AG09309 (cell line): Measurements from ENCODE around the gene PCP4.
A peak's percentile ranks its signal among the peaks of the same experiment; 100 is the strongest.

Source experiments
- DNase-seq: peaks from one replicate; pipeline ENCODE4 v3.0.0-alpha.2; 2010; ENCODE audit warnings: low read depth
- H3K4me3 ChIP-seq: 2 replicates; pipeline ENCODE4 v1.5.1; 2011; ENCODE audit warnings: mild to moderate bottlenecking, low read depth, low read length, moderate library complexity; ENCODE audit not compliant: control insufficient read depth
- CTCF ChIP-seq: IDR thresholded peaks from 2 replicates; pipeline ENCODE4 v1.5.1; 2011; ENCODE audit warnings: mild to moderate bottlenecking, low read depth, low read length, inconsistent platforms; ENCODE audit not compliant: insufficient read depth, control insufficient read depth; ENCODE audit errors: missing control alignments

PCP4 gene

DNA sequence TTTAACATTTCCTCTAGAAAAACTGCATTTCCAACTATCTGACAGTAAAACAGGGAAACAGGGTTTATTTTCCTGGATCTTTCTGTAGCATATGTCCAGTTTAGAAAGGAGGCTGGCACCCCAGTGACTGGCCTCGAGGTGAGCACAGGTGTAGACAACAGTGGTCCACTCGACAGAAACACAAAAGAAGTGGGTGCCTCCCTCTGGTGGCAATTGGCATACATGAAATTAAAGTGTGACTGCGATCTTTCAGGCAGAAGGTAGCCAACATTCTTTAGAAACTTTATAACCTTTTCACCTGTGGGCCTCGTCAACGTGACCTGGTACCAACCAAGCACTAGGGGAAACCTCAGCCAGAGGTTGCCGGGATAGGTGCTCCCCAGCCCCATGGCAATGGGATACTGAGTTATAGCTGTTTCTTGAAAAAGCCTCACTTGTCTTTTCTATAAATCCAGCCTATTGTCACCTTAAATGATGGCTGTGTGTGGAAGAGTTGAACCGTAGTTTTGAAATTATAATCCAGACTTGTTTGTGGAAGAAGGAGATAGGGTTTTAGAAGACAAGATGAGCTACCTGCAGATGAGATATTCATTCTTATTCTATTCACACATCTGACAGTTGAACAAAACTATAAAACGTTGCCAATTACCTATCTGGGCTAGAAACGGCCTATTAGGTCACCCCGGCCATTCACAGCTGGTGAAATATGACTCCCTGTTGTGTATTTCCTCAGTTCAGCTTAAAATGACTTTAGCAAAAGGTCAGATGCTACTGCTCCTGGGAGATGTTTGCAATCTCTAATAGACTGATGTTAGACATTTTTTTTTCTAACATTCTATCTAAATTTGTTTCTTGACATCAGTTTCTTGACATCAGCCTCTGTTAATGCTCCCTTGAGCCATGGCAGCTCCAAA is 44.3 kb downstream of the PCP4 start:
- no peak for DNase-seq
- no peak for TF ChIP-seq CTCF
- no peak overlapping the region for H3K4me3 ChIP-seq

- no peak for DNase-seq
- TF ChIP-seq CTCF = no peak
- H3K4me3 ChIP-seq = no peak overlapping the region
These were observed 46.6 kb downstream of the PCP4 start for GRCh38 chr21:39913706-39914305.

DNA sequence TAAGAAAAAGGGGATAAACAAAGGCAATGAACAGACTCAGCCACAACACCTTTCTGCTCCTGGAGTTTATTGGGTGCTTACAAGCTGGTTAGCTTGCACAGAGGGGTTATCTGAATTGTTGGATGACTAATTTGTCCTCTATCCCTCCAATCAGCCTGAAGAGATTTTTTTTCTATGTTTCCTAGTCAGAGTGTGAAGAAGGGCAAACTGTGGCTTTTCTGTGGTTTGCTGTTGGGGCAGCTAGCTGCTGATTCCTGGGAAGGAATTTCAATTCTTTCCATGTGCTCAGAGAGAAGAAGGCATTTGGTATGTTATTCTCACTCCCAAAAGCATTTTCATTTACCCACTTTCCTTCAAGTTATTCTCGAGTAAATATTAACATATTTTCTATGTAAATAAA is 48.6 kb downstream of the PCP4 start:
- no peak for TF ChIP-seq CTCF
- no peak overlapping the region for H3K4me3 ChIP-seq
- peak; percentile 0 for DNase-seq

GRCh38 chr21:39918558-39918957 is 51.3 kb downstream of the PCP4 start:
- no peak for DNase-seq
- H3K4me3 ChIP-seq = no peak overlapping the region
- TF ChIP-seq CTCF = no peak

DNA sequence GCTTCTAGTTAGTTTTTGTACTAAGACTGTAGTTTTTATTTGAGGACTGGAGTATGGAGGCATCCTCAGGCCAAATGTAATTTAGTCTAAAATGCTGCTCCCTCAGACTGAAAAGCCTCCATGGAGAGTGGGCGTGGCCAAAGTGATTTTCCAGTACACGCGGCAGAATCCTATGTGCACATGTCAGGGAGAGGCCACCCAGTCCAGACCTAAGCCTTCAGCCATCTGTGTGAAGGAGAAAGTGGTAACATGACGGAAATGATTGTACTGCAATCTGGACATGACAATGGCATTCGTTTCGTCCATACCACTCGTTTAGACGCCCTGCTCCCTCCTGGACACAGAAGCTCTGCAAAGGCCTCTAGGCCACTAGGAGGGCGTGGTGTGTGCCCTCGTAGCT is 56.2 kb downstream of the PCP4 start:
- no peak for DNase-seq
- no peak for TF ChIP-seq CTCF
- no peak overlapping the region for H3K4me3 ChIP-seq

DNA sequence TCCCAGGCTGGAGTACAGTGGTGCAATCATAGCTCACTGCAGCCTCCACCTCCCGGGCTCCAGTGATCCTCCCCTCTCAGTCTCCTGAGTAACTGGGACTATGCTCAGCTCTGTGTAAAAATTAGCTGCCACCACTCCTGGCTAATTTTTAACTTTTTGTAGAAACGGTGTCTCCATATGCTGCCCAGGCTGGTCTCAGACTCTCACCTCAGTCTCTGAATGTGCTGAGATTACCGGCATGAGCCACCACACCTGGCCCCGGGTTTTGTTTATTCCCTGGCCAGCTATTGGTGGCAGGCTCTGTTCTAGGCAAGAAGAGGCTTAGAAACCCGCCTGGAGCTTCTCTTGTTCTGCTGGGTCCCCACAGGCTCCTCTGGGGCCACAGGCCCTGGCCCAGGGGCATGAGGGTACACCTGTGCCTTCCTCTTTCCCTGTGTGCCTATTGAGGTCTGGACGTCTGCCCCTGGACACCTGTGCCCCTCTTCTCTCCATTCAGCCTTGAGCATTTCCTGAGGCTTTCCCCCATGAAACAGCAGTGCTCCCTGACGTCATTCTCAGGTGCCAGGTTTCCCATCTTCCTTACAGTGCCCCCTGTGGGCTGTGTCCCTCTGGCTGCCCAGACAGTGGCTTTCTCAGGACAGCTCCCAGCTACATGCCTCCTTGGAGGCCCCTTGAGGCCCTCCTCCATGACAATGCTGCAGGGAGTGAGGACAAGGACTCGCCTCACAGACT is 57.5 kb downstream of the PCP4 start:
- no peak overlapping the region for H3K4me3 ChIP-seq
- DNase-seq = no peak
- TF ChIP-seq CTCF = no peak
